ENCODE results near the gene GRIK3. TPM values are rescaled to one million over a fixed set of nuclear protein-coding genes. Genes with fewer than 3 reads are reported as not detected.
"Not testable (repeated sequence)": the region's sequence is repeated elsewhere in the genome, so short reads cannot be mapped to it uniquely, and the experiment has no call there.

The GRIK3 gene
- total RNA-seq = under 1 TPM in 3 of 4 donors, not detected in 1; 0.13 to 0.42 (median 0.15) TPM

DNA sequence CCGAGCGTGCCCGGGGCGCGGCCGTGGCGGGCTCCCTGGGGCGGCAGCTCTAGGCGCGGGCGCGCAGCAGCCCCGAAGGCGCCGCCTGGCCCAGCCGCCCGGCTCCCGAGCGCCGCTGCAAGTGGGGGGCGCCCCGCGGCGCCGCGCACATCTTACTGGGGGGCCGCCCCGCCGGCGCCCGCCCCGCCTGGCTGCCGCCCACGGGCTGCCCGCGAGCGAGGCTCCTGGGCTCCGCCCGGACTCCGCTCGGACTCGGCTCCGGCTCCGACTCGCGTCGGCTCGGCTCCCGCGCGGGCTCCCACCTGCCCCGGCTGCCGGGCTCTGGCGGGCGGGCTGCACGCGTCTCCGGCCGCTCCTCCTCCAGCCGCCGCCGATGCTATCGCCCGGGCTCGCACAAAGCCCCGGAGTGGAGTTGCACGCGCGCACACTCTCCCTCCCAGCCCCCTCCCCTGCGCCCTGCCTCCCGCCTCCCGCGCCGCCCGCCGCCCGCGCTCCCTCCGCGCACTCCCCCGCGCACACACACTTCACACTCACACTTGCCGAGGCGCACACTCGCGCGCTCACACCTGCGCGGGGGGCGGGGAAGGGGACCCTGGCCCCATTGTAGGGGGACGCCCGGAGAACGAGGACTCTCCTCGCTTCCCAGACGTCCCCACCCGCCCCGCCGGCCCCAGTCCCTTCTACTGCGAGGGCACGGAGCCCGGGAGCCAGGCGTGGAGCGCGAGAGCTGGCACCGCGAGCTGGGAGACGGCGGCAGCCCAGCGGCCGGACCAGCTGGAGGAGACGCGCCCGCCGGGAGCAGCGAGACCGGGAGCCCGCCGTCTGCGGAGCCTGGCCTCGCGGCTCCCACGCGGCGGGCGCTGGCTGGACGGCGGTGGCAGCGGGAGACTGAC, at the start of gene GRIK3:
GRIK3 (minus strand) TSS at position 395 of the 893 bp plus-strand sequence. CDS start 407 bp downstream, outside the sequence.
- no peak within 1 kb of the TSS for H3K27ac ChIP-seq
- WGBS, 2 donors = 0% methylated on average over 5 to 9 of the region's 128 CpGs
- H3K4me1 ChIP-seq = no peaks in the 10 kb centered on the region
- intact Hi-C loops (cut with DNase I) = no loop called here
- H3K27me3 ChIP-seq = peaks cover 12% of the 10 kb centered on the region
- H3K4me3 ChIP-seq (replicated peaks in 1 of 3) = no peak within 1 kb of the TSS
- no peak for TF ChIP-seq POLR2A (IDR thresholded peaks at IDR 0.05)
- TF ChIP-seq, protein P1, sequence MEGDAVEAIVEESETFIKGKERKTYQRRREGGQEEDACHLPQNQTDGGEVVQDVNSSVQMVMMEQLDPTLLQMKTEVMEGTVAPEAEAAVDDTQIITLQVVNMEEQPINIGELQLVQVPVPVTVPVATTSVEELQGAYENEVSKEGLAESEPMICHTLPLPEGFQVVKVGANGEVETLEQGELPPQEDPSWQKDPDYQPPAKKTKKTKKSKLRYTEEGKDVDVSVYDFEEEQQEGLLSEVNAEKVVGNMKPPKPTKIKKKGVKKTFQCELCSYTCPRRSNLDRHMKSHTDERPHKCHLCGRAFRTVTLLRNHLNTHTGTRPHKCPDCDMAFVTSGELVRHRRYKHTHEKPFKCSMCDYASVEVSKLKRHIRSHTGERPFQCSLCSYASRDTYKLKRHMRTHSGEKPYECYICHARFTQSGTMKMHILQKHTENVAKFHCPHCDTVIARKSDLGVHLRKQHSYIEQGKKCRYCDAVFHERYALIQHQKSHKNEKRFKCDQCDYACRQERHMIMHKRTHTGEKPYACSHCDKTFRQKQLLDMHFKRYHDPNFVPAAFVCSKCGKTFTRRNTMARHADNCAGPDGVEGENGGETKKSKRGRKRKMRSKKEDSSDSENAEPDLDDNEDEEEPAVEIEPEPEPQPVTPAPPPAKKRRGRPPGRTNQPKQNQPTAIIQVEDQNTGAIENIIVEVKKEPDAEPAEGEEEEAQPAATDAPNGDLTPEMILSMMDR (IDR thresholded peaks at IDR 0.05) = no peak
- DNase-seq = no peak
- no peaks in the 10 kb centered on the region for H3K9me3 ChIP-seq
- no peaks in the 10 kb centered on the region for H3K36me3 ChIP-seq

DNA sequence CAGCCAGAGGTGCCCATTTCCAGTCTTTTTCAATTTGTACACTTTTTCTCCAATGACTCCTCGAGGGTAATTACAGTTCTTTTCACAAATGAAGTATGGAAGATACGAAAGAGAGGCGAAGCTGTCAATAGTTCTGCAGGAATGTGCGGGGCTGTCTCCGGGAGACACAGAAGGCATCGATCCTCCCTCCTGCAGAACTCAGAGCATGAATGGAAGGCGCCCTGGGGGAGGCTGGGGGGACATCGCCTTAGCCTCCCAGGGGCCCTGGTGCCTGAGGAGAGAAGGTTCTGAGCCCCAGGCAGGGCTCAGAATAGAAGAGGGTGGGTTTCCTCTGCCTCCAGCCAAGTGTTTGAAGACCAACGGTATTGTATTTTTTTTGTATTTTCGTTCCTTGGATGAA, 49.7 kb upstream of the GRIK3 start:
- TF ChIP-seq, protein P1 (IDR thresholded peaks at IDR 0.05) = no peak
- TF ChIP-seq POLR2A (IDR thresholded peaks at IDR 0.05) = no peak
- H3K4me3 ChIP-seq (replicated peaks in 1 of 3) = no peak overlapping the region
- DNase-seq = no peak
- H3K27ac ChIP-seq = no peak overlapping the region
- H3K4me1 ChIP-seq = no peaks in the 10 kb centered on the region
- no peaks in the 10 kb centered on the region for H3K9me3 ChIP-seq
- intact Hi-C loops (cut with DNase I) = no loop called here
- WGBS, 2 donors = 62 to 65% methylated on average over 10 of the region's 10 CpGs
- no peaks in the 10 kb centered on the region for H3K36me3 ChIP-seq
- no peaks in the 10 kb centered on the region for H3K27me3 ChIP-seq

DNA sequence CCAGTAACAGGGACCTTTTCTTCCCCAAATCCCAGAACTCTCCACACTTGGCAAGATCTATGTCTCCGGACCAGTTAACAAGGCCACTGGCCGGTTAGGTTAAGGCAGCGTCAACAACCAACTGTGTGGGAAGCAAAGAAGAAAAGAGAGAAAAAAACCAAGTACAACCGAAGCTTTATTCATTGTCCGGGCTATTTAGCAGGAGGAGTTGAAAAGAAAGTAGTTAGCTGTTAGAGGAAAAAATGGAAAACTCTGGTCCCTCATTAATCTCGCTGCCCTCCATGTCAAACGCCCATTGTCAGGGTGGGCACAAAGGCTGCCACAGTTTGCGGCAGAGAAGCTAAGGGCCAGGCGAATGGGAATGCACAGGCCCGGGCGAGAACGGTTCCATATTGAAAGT, 49.3 kb upstream of the GRIK3 start:
- DNase-seq = no peak
- intact Hi-C loops (cut with DNase I) = no loop called here
- Histone ChIP-seq H3K27ac (no peak overlapping the region), H3K36me3 (no peaks in the 10 kb centered on the region), H3K27me3 (no peaks in the 10 kb centered on the region), H3K9me3 (no peaks in the 10 kb centered on the region), H3K4me3 (replicated peaks in 1 of 3) (no peak overlapping the region), H3K4me1 (no peaks in the 10 kb centered on the region)
- WGBS, 2 donors = 74 to 82% methylated on average over 12 of the region's 12 CpGs
- TF ChIP-seq POLR2A (IDR thresholded peaks at IDR 0.05) = no peak
- TF ChIP-seq, protein P1 (IDR thresholded peaks at IDR 0.05) = no peak

DNA sequence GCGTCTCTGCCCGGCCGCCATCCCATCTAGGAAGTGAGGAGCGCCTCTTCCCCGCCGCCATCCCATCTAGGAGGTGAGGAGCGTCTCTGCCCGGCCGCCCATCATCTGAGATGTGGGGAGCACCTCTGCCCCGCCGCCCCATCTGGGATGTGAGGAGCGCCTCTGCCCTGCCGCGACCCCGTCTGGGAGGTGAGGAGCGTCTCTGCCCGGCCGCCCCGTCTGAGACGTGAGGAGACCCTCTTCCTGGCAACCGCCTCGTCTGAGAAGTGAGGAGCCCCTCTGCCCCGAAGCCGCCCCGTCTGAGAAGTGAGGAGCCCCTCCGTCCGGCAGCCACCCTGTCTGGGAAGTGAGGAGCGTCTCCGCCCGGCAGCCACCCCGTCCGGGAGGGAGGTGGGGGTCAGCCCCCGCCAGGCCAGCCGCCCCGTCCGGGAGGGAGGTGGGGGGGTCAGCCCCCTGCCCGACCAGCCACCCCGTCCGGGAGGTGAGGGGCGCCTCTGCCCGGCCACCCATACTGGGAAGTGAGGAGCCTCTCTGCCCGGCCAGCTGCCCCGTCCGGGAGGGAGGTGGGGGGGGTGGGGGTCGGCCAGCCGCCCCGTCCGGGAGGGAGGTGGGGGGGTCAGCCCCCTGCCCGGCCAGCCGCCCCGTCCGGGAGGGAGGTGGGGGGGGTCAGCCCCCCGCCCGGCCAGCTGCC, 46.1 kb upstream of the GRIK3 start:
- H3K4me1 ChIP-seq; H3K27ac ChIP-seq; intact Hi-C loops (cut with DNase I); H3K27me3 ChIP-seq; H3K9me3 ChIP-seq; H3K4me3 ChIP-seq (replicated peaks in 1 of 3); H3K36me3 ChIP-seq; DNase-seq: not testable (repeated sequence)
- WGBS, 2 donors = 93% methylated on average over 3 of the region's 54 CpGs; no CpG with 5 or more reads in 1 of the 2 donors

DNA sequence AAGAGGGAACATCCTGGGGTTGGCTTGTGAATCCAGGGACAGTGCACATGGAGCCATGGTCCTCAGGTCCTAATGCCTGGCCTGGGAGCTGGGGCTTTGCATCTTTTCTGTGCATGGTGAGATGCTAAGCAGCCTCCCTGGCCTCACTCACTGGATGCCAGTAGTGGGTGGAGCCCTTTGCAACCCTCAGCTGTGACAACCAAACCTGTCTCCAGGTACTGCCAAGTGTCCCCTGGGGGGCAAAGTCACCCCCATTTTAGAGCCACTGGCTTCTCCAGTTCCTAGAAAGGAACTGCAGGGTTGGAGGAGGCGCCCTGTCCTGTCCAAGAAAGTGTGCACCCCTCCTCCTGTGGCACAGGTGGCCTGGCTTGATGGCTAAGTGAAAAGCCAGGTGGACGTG, 44.6 kb upstream of the GRIK3 start:
- WGBS, 2 donors = 71 to 89% methylated on average over 2 of the region's 2 CpGs
- H3K36me3 ChIP-seq = no peaks in the 10 kb centered on the region
- DNase-seq = no peak
- H3K4me3 ChIP-seq (replicated peaks in 1 of 3) = no peak overlapping the region
- no peak overlapping the region for H3K27ac ChIP-seq
- intact Hi-C loops (cut with DNase I) = no loop called here
- TF ChIP-seq POLR2A (IDR thresholded peaks at IDR 0.05) = no peak
- TF ChIP-seq, protein P1 (IDR thresholded peaks at IDR 0.05) = no peak
- H3K27me3 ChIP-seq = no peaks in the 10 kb centered on the region
- H3K4me1 ChIP-seq = no peaks in the 10 kb centered on the region
- H3K9me3 ChIP-seq = no peaks in the 10 kb centered on the region
